IMR-90 (cell line): Measurements from ENCODE around the gene PLEK2. TPM values are rescaled to one million over a fixed set of nuclear protein-coding genes. Genes with fewer than 3 reads are reported as not detected.
"Not testable (repeated sequence)": the region's sequence is repeated elsewhere in the genome, so short reads cannot be mapped to it uniquely, and the experiment has no call there.

Experiments used
- ATAC-seq: fragments of 200-7000 bp; cut with Tn5 transposase; 2 replicates; pipeline ENCODE4 v1.9.1; 2020; ENCODE audit warnings: low read depth, mild to moderate bottlenecking, moderate library complexity
- BruUV-seq: library from RNA; stranded (reverse); fragments of 400-500 nt; replicated peaks from 2 replicates; lab custom pipeline; 2021; lab: Mats Ljungman, UMichigan
- CTCF ChIA-PET: fragments of 300-600 bp; formaldehyde crosslinking; extraction: SDS; loops from one replicate; lab custom pipeline; 2021; ENCODE audit warnings: antibody characterized with exemption; lab: Yijun Ruan, JAX
- POLR2A ChIA-PET: fragments of 300-600 bp; sonication (Branson Sonifier 250); formaldehyde crosslinking; loops from one replicate; lab custom pipeline; 2022; ENCODE audit warnings: antibody characterized with exemption; ENCODE audit not compliant: unreplicated experiment; lab: Charles Lee
- DNase-seq: peaks from one replicate; pipeline ENCODE4 v3.0.0; 2013
- H2AFZ ChIP-seq: replicated peaks from 2 replicates; pipeline ENCODE3; 2013; ENCODE audit warnings: low read length, mild to moderate bottlenecking; ENCODE audit not compliant: poor library complexity
- H2AK5ac ChIP-seq: 2 replicates; pipeline ENCODE4 v1.6.1; 2013; ENCODE audit warnings: low read depth, low read length, inconsistent platforms
- H2AK9ac ChIP-seq: replicated peaks from 2 replicates; pipeline ENCODE3; 2013; ENCODE audit warnings: mild to moderate bottlenecking, low read depth, low read length, moderate library complexity; ENCODE audit not compliant: poor library complexity
- H2BK120ac ChIP-seq: 2 replicates; pipeline ENCODE4 v1.6.1; 2013; ENCODE audit warnings: low read depth, low read length, inconsistent platforms
- H2BK15ac ChIP-seq: 3 replicates; pipeline ENCODE4 v1.6.1; 2013; ENCODE audit warnings: low read depth, low read length, inconsistent platforms
- H2BK20ac ChIP-seq: 2 replicates; pipeline ENCODE4 v1.6.1; 2013; ENCODE audit warnings: low read depth, mild to moderate bottlenecking, inconsistent platforms, low read length, moderate library complexity
- H2BK5ac ChIP-seq: 2 replicates; pipeline ENCODE4 v1.6.1; 2013; ENCODE audit warnings: mild to moderate bottlenecking, low read depth, low read length, inconsistent platforms; ENCODE audit not compliant: poor library complexity, severe bottlenecking
- H3K14ac ChIP-seq: replicated peaks from 2 replicates; pipeline ENCODE4 v1.6.1; 2013; ENCODE audit warnings: low read depth, low read length, inconsistent platforms
- H3K18ac ChIP-seq: 2 replicates; pipeline ENCODE4 v1.6.1; 2013; ENCODE audit warnings: low read depth, low read length, control low read depth
- H3K23ac ChIP-seq: 2 replicates; pipeline ENCODE4 v1.6.1; 2013; ENCODE audit warnings: low read depth, low read length, inconsistent platforms
- H3K27ac ChIP-seq: 2 replicates; pipeline ENCODE4 v1.5.1; 2013; ENCODE audit warnings: mild to moderate bottlenecking, control low read depth, low read length; ENCODE audit not compliant: insufficient read depth
- H3K27me3 ChIP-seq: 2 replicates; pipeline ENCODE4 v1.6.1; 2013; ENCODE audit warnings: low read length; ENCODE audit not compliant: control insufficient read depth, insufficient read depth
- H3K36me3 ChIP-seq: 2 replicates; pipeline ENCODE4 v1.6.1; 2013; ENCODE audit warnings: low read length, mixed read lengths; ENCODE audit not compliant: control insufficient read depth, insufficient read depth
- H3K4ac ChIP-seq: 2 replicates; pipeline ENCODE4 v1.6.1; 2013; ENCODE audit warnings: low read depth, low read length, inconsistent platforms
- H3K4me1 ChIP-seq: 2 replicates; pipeline ENCODE4 v1.6.1; 2013; ENCODE audit warnings: low read length, mixed read lengths; ENCODE audit not compliant: control insufficient read depth, insufficient read depth
- H3K4me2 ChIP-seq: 2 replicates; pipeline ENCODE4 v1.6.1; 2013; ENCODE audit warnings: low read depth, mild to moderate bottlenecking, control low read depth, low read length, moderate library complexity
- H3K4me3 ChIP-seq: 2 replicates; pipeline ENCODE4 v1.5.1; 2013; ENCODE audit warnings: low read depth, mild to moderate bottlenecking, control low read depth, low read length, moderate library complexity; ENCODE audit not compliant: insufficient read depth
- H3K56ac ChIP-seq: 2 replicates; pipeline ENCODE4 v1.6.1; 2013; ENCODE audit warnings: low read length, inconsistent platforms; ENCODE audit not compliant: insufficient read depth; ENCODE audit errors: extremely low read depth
- H3K79me1 ChIP-seq, 2 experiments: 2 replicates each; pipeline ENCODE4 v1.6.1; 2013; ENCODE audit warnings: low read length in 2 of 2, inconsistent platforms in 1 of 2, low read depth in 1 of 2
- H3K9ac ChIP-seq: 2 replicates; pipeline ENCODE4 v1.6.1; 2013; ENCODE audit warnings: low read depth, low read length, control low read depth
- H3K9me1 ChIP-seq: 2 replicates; pipeline ENCODE4 v1.6.1; 2013; ENCODE audit warnings: low read length, inconsistent platforms; ENCODE audit not compliant: insufficient read depth
- H3K9me3 ChIP-seq: 2 replicates; pipeline ENCODE4 v1.6.1; 2013; ENCODE audit warnings: low read length; ENCODE audit not compliant: control insufficient read depth, insufficient read depth
- H4K20me1 ChIP-seq: 2 replicates; pipeline ENCODE4 v1.6.1; 2013; ENCODE audit warnings: low read length, inconsistent platforms; ENCODE audit not compliant: insufficient read depth
- H4K5ac ChIP-seq: 2 replicates; pipeline ENCODE4 v1.6.1; 2013; ENCODE audit warnings: mild to moderate bottlenecking, low read depth, low read length, control low read depth
- H4K8ac ChIP-seq, 2 experiments: 2 replicates each; pipeline ENCODE4 v1.6.1; 2013; ENCODE audit warnings: low read depth in 2 of 2, low read length in 2 of 2, control low read depth in 1 of 2, inconsistent platforms in 1 of 2
- H4K91ac ChIP-seq: 2 replicates; pipeline ENCODE4 v1.6.1; 2013; ENCODE audit warnings: low read depth, low read length, inconsistent platforms; ENCODE audit not compliant: insufficient read depth
- WGBS, 2 experiments: methylation state at CpG; one replicate each; pipeline versions ENCODE4 v1.1.5 to v1.1.7; 2013; ENCODE audit warnings: missing lambda C conversion rate in 2 of 2; ENCODE audit not compliant: insufficient read length in 1 of 2; ENCODE audit errors: extremely low coverage in 2 of 2; 5-methylcytosine and 5-hydroxymethylcytosine counted together
- dilution Hi-C: fragments of 300-500 bp; cut with HindIII; formaldehyde crosslinking; loops from one replicate; pipeline ENCODE4 v1.14.3; 2018; ENCODE audit warnings: low sequenced_read_pairs; ENCODE audit not compliant: unreplicated experiment
- in situ Hi-C: fragments of 300-500 bp; cut with MboI; formaldehyde crosslinking; loops from 3 replicates; pipeline ENCODE4 v1.14.3; 2019; ENCODE audit warnings: low sequenced_read_pairs, inconsistent platforms, mixed read lengths
- intact Hi-C: fragments of 100-400 bp; cut with micrococcal nuclease; formaldehyde crosslinking; loops from 2 replicates; pipeline ENCODE4 v1.10.0; 2022
- polyA plus RNA-seq, 3 experiments: library from polyadenylated mRNA; depleted of rRNA; stranded (reverse); fragments of >200 nt; gene quantifications; 2 replicates each; pipeline ENCODE4 v1.2.3, GENCODE V29; 2012; ENCODE audit warnings: low replicate concordance in 1 of 3
- total RNA-seq: library from RNA; depleted of rRNA; stranded (reverse); fragments of >200 nt; gene quantifications from 2 replicates; pipeline ENCODE4 v1.2.3, GENCODE V29; 2012

PLEK2 gene
- total and polyA plus RNA-seq, 2 of the 4 experiments (the other 2 are of a cell fraction), result 1.7 to 2.5 TPM

DNA sequence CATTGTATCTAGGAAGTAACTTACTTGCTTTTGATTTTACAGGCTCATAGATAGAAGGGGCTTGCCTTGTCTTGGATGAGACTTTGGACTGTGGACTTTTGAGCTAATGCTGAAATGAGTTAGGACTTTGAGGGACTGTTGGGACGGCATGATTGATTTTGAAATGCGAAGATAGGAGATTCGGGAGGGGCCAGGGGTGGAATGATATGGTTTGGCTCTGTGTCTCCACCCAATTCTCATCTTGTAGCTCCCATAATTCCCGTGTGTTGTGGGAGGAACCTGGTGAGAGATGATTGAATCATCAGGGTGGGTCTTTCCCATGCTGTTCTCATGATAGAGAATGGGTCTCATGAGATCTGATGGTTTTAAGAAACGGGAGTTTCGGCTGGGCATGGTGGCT lies 39.7 kb upstream of the PLEK2 start:
- H3K27ac ChIP-seq, H3K18ac ChIP-seq, H3K9me1 ChIP-seq, H4K20me1 ChIP-seq, dilution Hi-C loops, H3K14ac ChIP-seq, BruUV-seq, H4K5ac ChIP-seq, H4K8ac ChIP-seq, H4K91ac ChIP-seq, H3K4me1 ChIP-seq, ATAC-seq, H2BK20ac ChIP-seq, H2AFZ ChIP-seq, H3K56ac ChIP-seq, DNase-seq, H3K36me3 ChIP-seq, H3K23ac ChIP-seq, H2BK120ac ChIP-seq, CTCF ChIA-PET, H2BK15ac ChIP-seq, in situ Hi-C loops, intact Hi-C loops, H3K9me3 ChIP-seq, H3K9ac ChIP-seq, H3K79me1 ChIP-seq, H3K4ac ChIP-seq, H2BK5ac ChIP-seq, H2AK9ac ChIP-seq, H3K4me2 ChIP-seq, H3K4me3 ChIP-seq, H2AK5ac ChIP-seq: not testable (repeated sequence)
- POLR2A ChIA-PET, result interaction anchor here (0.6 kb wide), 1 partner anchor 34 kb away, joined by 4 read pairs; no protein-coding TSS in a partner anchor
- no CpG with 5 or more reads among the region's 6 CpGs for WGBS, 2 experiments
- H3K27me3 ChIP-seq, result peaks cover 24% of the 10 kb centered on the region
